ENCODE data around the gene SNAPC1.

GRCh38 chr14:61756135-61756534 lies 6.1 kb upstream of the SNAPC1 start:
- TF ChIP-seq YY1 (IDR thresholded peaks at IDR 0.05; ENCODE audit: low read depth) (no peak), CREB1 (IDR thresholded peaks at IDR 0.05; ENCODE audit: low read depth) (no peak), USF1 (IDR thresholded peaks at IDR 0.05) (no peak), NFIC (IDR thresholded peaks at IDR 0.05) (no peak), RAD21 (IDR thresholded peaks at IDR 0.05; ENCODE audit: low read depth) (no peak), MAX (IDR thresholded peaks at IDR 0.05) (no peak), REST (IDR thresholded peaks at IDR 0.05; ENCODE audit: low read depth) (no peak), CEBPB (IDR thresholded peaks at IDR 0.05) (no peak), TAF1 (IDR thresholded peaks at IDR 0.05; ENCODE audit: low read depth) (no peak), EP300 (IDR thresholded peaks at IDR 0.05; ENCODE audit: borderline replicate concordance) (no peak), EGR1 (IDR thresholded peaks at IDR 0.05) (no peak), TCF12 (IDR thresholded peaks at IDR 0.05; ENCODE audit: low read depth) (no peak), TEAD4 (IDR thresholded peaks at IDR 0.05) (no peak), FOXM1 (IDR thresholded peaks at IDR 0.05; ENCODE audit: borderline replicate concordance, low read depth) (no peak)

All from Ishikawa (cell line).